GM12878 (cell line): Measurements from ENCODE around the gene SERPINB13. TPM values are rescaled to one million over a fixed set of nuclear protein-coding genes. Genes with fewer than 3 reads are reported as not detected.

Experiments
- ATAC-seq: fragments of 200-7000 bp; cut with Tn5 transposase; 3 replicates; pipeline ENCODE4 v1.9.1; 2020; ENCODE audit warnings: mild to moderate bottlenecking, moderate library complexity
- BruUV-seq: library from RNA; stranded (reverse); fragments of 400-500 nt; replicated peaks from 2 replicates; lab custom pipeline; 2021; lab: Mats Ljungman, UMichigan
- CTCF ChIA-PET: fragments of 300-600 bp; sonication (Branson Sonifier 250); formaldehyde crosslinking; extraction: SDS; loops from one replicate; lab custom pipeline; 2021; ENCODE audit warnings: inconsistent platforms; lab: Yijun Ruan, JAX
- POLR2A ChIA-PET: fragments of 350-600 bp; formaldehyde crosslinking; extraction: SDS; loops from one replicate; lab custom pipeline; 2021; ENCODE audit warnings: inconsistent platforms; lab: Charles Lee
- RAD21 ChIA-PET: fragments of 300-600 bp; sonication (Branson Sonifier 250); formaldehyde crosslinking; loops from one replicate; lab custom pipeline; 2023; ENCODE audit warnings: antibody characterized with exemption; ENCODE audit not compliant: unreplicated experiment; lab: Charles Lee
- SMC1A ChIA-PET: fragments of 300-600 bp; sonication (Branson Sonifier 250); formaldehyde crosslinking; loops from one replicate; lab custom pipeline; 2023; ENCODE audit not compliant: unreplicated experiment, uncharacterized antibody; lab: Charles Lee
- DNase-seq: peaks from one replicate; pipeline ENCODE4 v3.0.0-alpha.2; 2011; ENCODE audit warnings: low read depth, low spot score
- FAIRE-seq: peaks from 3 replicates; lab custom pipeline; 2011; peaks lifted over from hg19 to GRCh38; lab: Jason Lieb, UNC
- H2AFZ ChIP-seq: 2 replicates; pipeline ENCODE4 v1.6.0; 2011; ENCODE audit warnings: low read depth, low read length, control low read depth; ENCODE audit not compliant: control insufficient read depth
- H3K27ac ChIP-seq: 2 replicates; pipeline ENCODE4 v1.5.1; 2011; ENCODE audit warnings: control low read depth; ENCODE audit not compliant: control insufficient read depth, insufficient read depth
- H3K27me3 ChIP-seq, 2 experiments: replicated peaks in 1 of 2; 2 replicates each; pipeline versions ENCODE4 v1.6.0 to v1.6.1; 2011; ENCODE audit warnings: low read length in 1 of 2; ENCODE audit not compliant: control insufficient read depth in 2 of 2, insufficient read depth in 2 of 2
- H3K36me3 ChIP-seq, 2 experiments: 2 replicates each; pipeline ENCODE4 v1.5.1; 2011; ENCODE audit warnings: low read length in 1 of 2; ENCODE audit not compliant: control insufficient read depth in 2 of 2, insufficient read depth in 2 of 2
- H3K4me1 ChIP-seq: 2 replicates; pipeline ENCODE4 v1.6.1; 2011; ENCODE audit warnings: mild to moderate bottlenecking, low read length, moderate library complexity, mixed read lengths; ENCODE audit not compliant: control insufficient read depth, insufficient read depth
- H3K4me2 ChIP-seq: 2 replicates; pipeline ENCODE4 v1.6.0; 2011; ENCODE audit warnings: control low read depth; ENCODE audit not compliant: control insufficient read depth, insufficient read depth
- H3K4me3 ChIP-seq: fragments of 200-600 bp; sonication (generic); 2 replicates; pipeline ENCODE4 v1.5.1; 2016
- H3K79me2 ChIP-seq: 2 replicates; pipeline ENCODE4 v1.6.0; 2011; ENCODE audit warnings: low read length; ENCODE audit not compliant: control insufficient read depth, insufficient read depth
- H3K9ac ChIP-seq: 2 replicates; pipeline ENCODE4 v1.8.0; 2011; ENCODE audit warnings: low read length, control low read depth, mixed read lengths; ENCODE audit not compliant: control insufficient read depth, insufficient read depth
- H3K9me3 ChIP-seq: replicated peaks from 3 replicates; pipeline ENCODE4 v1.5.1; 2011; ENCODE audit warnings: mild to moderate bottlenecking, low read length; ENCODE audit not compliant: control insufficient read depth, insufficient read depth
- H4K20me1 ChIP-seq: 2 replicates; pipeline ENCODE4 v1.6.0; 2011; ENCODE audit not compliant: control insufficient read depth, insufficient read depth
- CEBPB ChIP-seq, 2 experiments: fragments of 150-350 bp in 1 of 2; IDR thresholded peaks; 2 replicates each; pipeline ENCODE4 v1.6.1; 2012 to 2014; ENCODE audit warnings: low read depth in 2 of 2, low read length in 2 of 2, borderline replicate concordance in 1 of 2, inconsistent platforms in 1 of 2
- GABPA ChIP-seq: IDR thresholded peaks from 2 replicates; pipeline ENCODE4 v1.6.1; 2014; ENCODE audit warnings: antibody characterized with exemption, low read depth, mild to moderate bottlenecking, inconsistent platforms
- IKZF2 ChIP-seq, 2 experiments: fragments of 450-650 bp; IDR thresholded peaks; 2 replicates each; pipeline ENCODE4 v1.6.1; 2017; ENCODE audit warnings: mild to moderate bottlenecking in 2 of 2, moderate library complexity in 2 of 2
- NFIC ChIP-seq: IDR thresholded peaks from 2 replicates; pipeline ENCODE4 v1.6.1; 2012; ENCODE audit warnings: low read depth, mild to moderate bottlenecking, inconsistent platforms, low read length, moderate library complexity
- NFYB ChIP-seq: IDR thresholded peaks from 2 replicates; pipeline ENCODE4 v1.6.1; 2011; ENCODE audit warnings: low read depth, mild to moderate bottlenecking, low read length, improper control_type of control experiment, moderate library complexity; ENCODE audit not compliant: insufficient read depth
- RB1 ChIP-seq: fragments of 450-650 bp; formaldehyde crosslinking; IDR thresholded peaks from 2 replicates; pipeline ENCODE4 v1.6.1; 2017; ENCODE audit warnings: mild to moderate bottlenecking, borderline replicate concordance
- SMC3 ChIP-seq: IDR thresholded peaks from 2 replicates; pipeline ENCODE4 v1.6.1; 2011; ENCODE audit warnings: low read length, improper control_type of control experiment, borderline replicate concordance
- TARDBP ChIP-seq: IDR thresholded peaks from 2 replicates; pipeline ENCODE4 v1.6.1; 2016; ENCODE audit warnings: borderline replicate concordance
- TCF7 ChIP-seq: IDR thresholded peaks from 2 replicates; pipeline ENCODE4 v1.6.1; 2014; ENCODE audit warnings: antibody characterized with exemption, borderline replicate concordance
- WRNIP1 ChIP-seq: IDR thresholded peaks from 2 replicates; pipeline ENCODE4 v1.6.1; 2011; ENCODE audit warnings: low read depth, low read length, improper control_type of control experiment, borderline replicate concordance
- ZZZ3 ChIP-seq: IDR thresholded peaks from 2 replicates; pipeline ENCODE4 v1.6.1; 2011; ENCODE audit warnings: low read depth; ENCODE audit not compliant: control insufficient read depth, insufficient read length
- WGBS: methylation state at CpG from one replicate; pipeline ENCODE4 v1.1.6; 2016; ENCODE audit warnings: low lambda C conversion rate; ENCODE audit not compliant: insufficient replicate concordance, insufficient coverage; ENCODE audit errors: missing lambda C conversion rate; 5-methylcytosine and 5-hydroxymethylcytosine counted together
- in situ Hi-C: fragments of 300-500 bp; cut with MboI; formaldehyde crosslinking; loops from 9 replicates; pipeline ENCODE4 v1.14.3; 2018; ENCODE audit warnings: mixed read lengths
- intact Hi-C: fragments of 100-400 bp; cut with micrococcal nuclease; formaldehyde crosslinking; loops from one replicate; pipeline ENCODE4 v1.14.2; 2022; ENCODE audit not compliant: unreplicated experiment
- polyA plus RNA-seq, 11 experiments: library from polyadenylated mRNA; depleted of rRNA in 4 of 11; unstranded in 6 of 11; stranded (reverse) in 5 of 11; fragments of >200 nt; fragmentation: Nextera tagmentation in 4 of 11; fragmentation: Illumina TruSeq in 1 of 11; extraction: Ambion mirVana in 4 of 11; extraction: Trizol in 1 of 11; gene quantifications; 1 replicate in 1 of 11; 2 replicates in 10 of 11; pipeline versions ENCODE4 v1.2.1 to v1.2.3, GENCODE V29; 2011 to 2016; ENCODE audit warnings: inconsistent platforms in 2 of 11, missing spikeins in 2 of 11, low read depth in 1 of 11
- total RNA-seq, 4 experiments: library from RNA; depleted of rRNA in 3 of 4; stranded (reverse); fragments of >200 nt in 3 of 4; fragmentation: Illumina TruSeq in 1 of 4; extraction: Trizol in 1 of 4; gene quantifications; 2 replicates each; pipeline versions ENCODE4 v1.2.1 to v1.2.3, GENCODE V29; 2013 to 2021
- TF ChIP-seq, protein P1 (sequence below): fragments of 450-650 bp; IDR thresholded peaks from 2 replicates; pipeline ENCODE4 v1.6.1; 2018; ENCODE audit warnings: mild to moderate bottlenecking, low read depth, moderate library complexity; ENCODE audit not compliant: partially characterized antibody
- TF ChIP-seq, protein P2 (sequence below): fragments of 450-650 bp; IDR thresholded peaks from 2 replicates; pipeline ENCODE4 v1.6.1; 2017; ENCODE audit warnings: borderline replicate concordance
- TF ChIP-seq, protein P3 (sequence below): IDR thresholded peaks from 2 replicates; pipeline ENCODE4 v1.6.1; 2011; ENCODE audit warnings: mild to moderate bottlenecking, low read depth, low read length, moderate library complexity; ENCODE audit not compliant: insufficient replicate concordance

The SERPINB13 gene
- total and polyA plus RNA-seq, 10 of the 15 experiments (the other 5 are each of a cell fraction or from before 2014, with no cell fraction given) = not detected

- 6% methylated on average over 1 of the region's 1 CpG for WGBS
- DNase-seq = no peak
Measured at GRCh38 chr18:63592471-63592870, 5.3 kb downstream of the SERPINB13 start.

GRCh38 chr18:63596964-63597363 is 9.8 kb downstream of the SERPINB13 start:
- no peaks in the 10 kb centered on the region for H3K9me3 ChIP-seq
- H3K36me3 ChIP-seq = no peaks in the 10 kb centered on the region
- no peaks in the 10 kb centered on the region for H3K4me1 ChIP-seq
- ChIA-PET SMC1A (no interaction called here), RAD21 (no interaction called here), CTCF (no interaction called here), POLR2A (no interaction called here)
- no peak for FAIRE-seq
- H3K79me2 ChIP-seq = no peaks in the 10 kb centered on the region
- no peak for ATAC-seq
- H2AFZ ChIP-seq = no peak overlapping the region
- H3K27ac ChIP-seq = no peak overlapping the region
- no peaks in the 10 kb centered on the region for H3K27me3 ChIP-seq
- BruUV-seq = no TSS peak
- no peak overlapping the region for H3K9ac ChIP-seq
- H4K20me1 ChIP-seq = no peaks in the 10 kb centered on the region
- 41% methylated on average over 14 of the region's 14 CpGs for WGBS
- no peak overlapping the region for H3K4me3 ChIP-seq
- no peak overlapping the region for H3K4me2 ChIP-seq
- intact Hi-C loops (no loop called here), in situ Hi-C loops (no loop called here)
- no peak for DNase-seq
- TF ChIP-seq, protein P1, sequence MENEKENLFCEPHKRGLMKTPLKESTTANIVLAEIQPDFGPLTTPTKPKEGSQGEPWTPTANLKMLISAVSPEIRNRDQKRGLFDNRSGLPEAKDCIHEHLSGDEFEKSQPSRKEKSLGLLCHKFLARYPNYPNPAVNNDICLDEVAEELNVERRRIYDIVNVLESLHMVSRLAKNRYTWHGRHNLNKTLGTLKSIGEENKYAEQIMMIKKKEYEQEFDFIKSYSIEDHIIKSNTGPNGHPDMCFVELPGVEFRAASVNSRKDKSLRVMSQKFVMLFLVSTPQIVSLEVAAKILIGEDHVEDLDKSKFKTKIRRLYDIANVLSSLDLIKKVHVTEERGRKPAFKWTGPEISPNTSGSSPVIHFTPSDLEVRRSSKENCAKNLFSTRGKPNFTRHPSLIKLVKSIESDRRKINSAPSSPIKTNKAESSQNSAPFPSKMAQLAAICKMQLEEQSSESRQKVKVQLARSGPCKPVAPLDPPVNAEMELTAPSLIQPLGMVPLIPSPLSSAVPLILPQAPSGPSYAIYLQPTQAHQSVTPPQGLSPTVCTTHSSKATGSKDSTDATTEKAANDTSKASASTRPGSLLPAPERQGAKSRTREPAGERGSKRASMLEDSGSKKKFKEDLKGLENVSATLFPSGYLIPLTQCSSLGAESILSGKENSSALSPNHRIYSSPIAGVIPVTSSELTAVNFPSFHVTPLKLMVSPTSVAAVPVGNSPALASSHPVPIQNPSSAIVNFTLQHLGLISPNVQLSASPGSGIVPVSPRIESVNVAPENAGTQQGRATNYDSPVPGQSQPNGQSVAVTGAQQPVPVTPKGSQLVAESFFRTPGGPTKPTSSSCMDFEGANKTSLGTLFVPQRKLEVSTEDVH = no peak
- TF ChIP-seq WRNIP1 (no peak), ZZZ3 (no peak), TCF7 (no peak), RB1 (no peak), GABPA (no peak), NFIC (no peak), IKZF2 (IDR thresholded peaks at IDR 0.05) (no peak), CEBPB (IDR thresholded peaks at IDR 0.05; ENCODE audit: borderline replicate concordance in 1 of 2, low read depth in 2 of 2, low read length in 2 of 2) (no peak)
- TF ChIP-seq, protein P2, sequence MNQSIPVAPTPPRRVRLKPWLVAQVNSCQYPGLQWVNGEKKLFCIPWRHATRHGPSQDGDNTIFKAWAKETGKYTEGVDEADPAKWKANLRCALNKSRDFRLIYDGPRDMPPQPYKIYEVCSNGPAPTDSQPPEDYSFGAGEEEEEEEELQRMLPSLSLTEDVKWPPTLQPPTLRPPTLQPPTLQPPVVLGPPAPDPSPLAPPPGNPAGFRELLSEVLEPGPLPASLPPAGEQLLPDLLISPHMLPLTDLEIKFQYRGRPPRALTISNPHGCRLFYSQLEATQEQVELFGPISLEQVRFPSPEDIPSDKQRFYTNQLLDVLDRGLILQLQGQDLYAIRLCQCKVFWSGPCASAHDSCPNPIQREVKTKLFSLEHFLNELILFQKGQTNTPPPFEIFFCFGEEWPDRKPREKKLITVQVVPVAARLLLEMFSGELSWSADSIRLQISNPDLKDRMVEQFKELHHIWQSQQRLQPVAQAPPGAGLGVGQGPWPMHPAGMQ = no peak

More at GRCh38 chr18:63592471-63592870, 5.3 kb downstream of the SERPINB13 start:
- POLR2A ChIA-PET = no interaction called here
- Histone ChIP-seq H3K36me3 (no peaks in the 10 kb centered on the region), H3K4me3 (no peak overlapping the region), H3K4me2 (no peak overlapping the region), H3K79me2 (no peaks in the 10 kb centered on the region), H2AFZ (no peak overlapping the region), H3K4me1 (no peaks in the 10 kb centered on the region), H3K9me3 (no peaks in the 10 kb centered on the region), H3K27ac (no peak overlapping the region), H3K9ac (no peak overlapping the region), H3K27me3 (peaks cover 0 to 3% of the 10 kb centered on the region in 2 experiments; a peak in 3 of 4 replicates), H4K20me1 (no peaks in the 10 kb centered on the region)
- SMC1A ChIA-PET = no interaction called here
- CTCF ChIA-PET = interaction anchor here (1.0 kb wide), 1 partner anchor 76 kb away, joined by 3 read pairs; no protein-coding TSS in a partner anchor
- RAD21 ChIA-PET = no interaction called here
- no peak for FAIRE-seq
- no TSS peak for BruUV-seq
- in situ Hi-C loops (no loop called here), intact Hi-C loops (no loop called here)
- TF ChIP-seq, protein P3, sequence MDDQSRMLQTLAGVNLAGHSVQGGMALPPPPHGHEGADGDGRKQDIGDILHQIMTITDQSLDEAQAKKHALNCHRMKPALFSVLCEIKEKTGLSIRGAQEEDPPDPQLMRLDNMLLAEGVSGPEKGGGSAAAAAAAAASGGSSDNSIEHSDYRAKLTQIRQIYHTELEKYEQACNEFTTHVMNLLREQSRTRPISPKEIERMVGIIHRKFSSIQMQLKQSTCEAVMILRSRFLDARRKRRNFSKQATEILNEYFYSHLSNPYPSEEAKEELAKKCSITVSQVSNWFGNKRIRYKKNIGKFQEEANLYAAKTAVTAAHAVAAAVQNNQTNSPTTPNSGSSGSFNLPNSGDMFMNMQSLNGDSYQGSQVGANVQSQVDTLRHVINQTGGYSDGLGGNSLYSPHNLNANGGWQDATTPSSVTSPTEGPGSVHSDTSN = no peak
- TF ChIP-seq SMC3 (no peak), NFYB (no peak), TARDBP (no peak)
- no peak for ATAC-seq
